COLO668 (cell line): Measurements from ENCODE around the gene FARP1.

ENCODE experiments used
- DNase-seq: peaks from one replicate; lab custom pipeline; 2025; ENCODE audit not compliant: unreplicated experiment; lab: John Stamatoyannopoulos, UW

FARP1 gene

DNA sequence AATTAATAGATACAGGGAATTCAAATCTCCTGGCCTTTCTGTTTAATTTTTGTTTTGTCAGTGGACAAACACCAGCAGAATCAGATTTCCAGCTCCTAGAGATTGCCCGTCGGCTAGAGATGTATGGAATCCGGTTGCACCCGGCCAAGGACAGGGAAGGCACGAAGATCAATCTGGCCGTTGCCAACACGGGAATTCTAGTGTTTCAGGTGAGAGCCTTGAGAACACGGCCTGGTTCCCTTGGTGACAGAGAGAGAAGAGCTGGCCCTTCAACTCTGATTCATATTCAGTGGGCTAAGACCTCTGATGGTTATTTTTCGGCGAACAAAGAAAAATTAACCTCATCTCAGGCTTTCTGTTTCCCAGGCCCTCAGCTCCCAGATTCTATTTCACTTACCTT lies 242.7 kb downstream of the FARP1 start:
- no peak for DNase-seq

GRCh38 chr13:98386637-98387036 lies 243.7 kb downstream of the FARP1 start:
- DNase-seq: peak; percentile 56

GRCh38 chr13:98389319-98389718 lies 246.4 kb downstream of the FARP1 start:
- no peak for DNase-seq

DNA sequence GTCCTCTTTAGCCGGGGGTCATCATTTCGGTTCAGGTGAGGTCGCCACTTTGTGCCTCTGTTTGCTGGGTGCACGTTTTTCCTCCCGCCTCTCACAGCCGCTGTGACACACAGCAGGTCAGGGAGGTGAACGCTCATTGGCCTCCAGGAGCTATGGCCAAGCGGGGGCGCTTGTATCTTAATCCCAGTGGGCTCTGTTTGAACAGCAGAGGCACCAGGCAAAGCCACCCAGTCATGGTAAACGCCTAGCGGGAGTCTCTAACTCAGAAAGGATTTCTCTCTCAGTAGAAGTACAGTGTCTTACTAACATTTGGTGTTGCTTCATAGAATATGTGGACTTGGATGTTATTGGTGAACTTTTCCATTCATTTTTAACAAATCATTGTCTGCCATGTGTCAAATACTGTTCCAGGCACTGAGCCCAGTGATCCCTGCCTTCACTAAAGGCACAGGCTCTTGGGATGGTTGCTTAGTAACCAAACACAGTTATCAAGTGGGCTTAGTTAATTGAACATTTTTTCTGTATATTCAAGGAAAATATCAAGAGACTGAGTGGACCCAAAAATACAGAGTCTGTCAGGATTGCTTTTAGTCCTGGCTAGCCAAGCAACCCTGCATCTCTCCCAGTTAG lies 247.3 kb downstream of the FARP1 start:
- no peak for DNase-seq

- DNase-seq: no peak
Measured at GRCh38 chr13:98393873-98394272, 251.0 kb downstream of the FARP1 start.

GRCh38 chr13:98394820-98395510 lies 252.1 kb downstream of the FARP1 start:
- no peak for DNase-seq

- DNase-seq: no peak
Measured at GRCh38 chr13:98396071-98396710, 253.3 kb downstream of the FARP1 start.

- DNase-seq: no peak
Measured at GRCh38 chr13:98397221-98397620, 254.3 kb downstream of the FARP1 start.

DNA sequence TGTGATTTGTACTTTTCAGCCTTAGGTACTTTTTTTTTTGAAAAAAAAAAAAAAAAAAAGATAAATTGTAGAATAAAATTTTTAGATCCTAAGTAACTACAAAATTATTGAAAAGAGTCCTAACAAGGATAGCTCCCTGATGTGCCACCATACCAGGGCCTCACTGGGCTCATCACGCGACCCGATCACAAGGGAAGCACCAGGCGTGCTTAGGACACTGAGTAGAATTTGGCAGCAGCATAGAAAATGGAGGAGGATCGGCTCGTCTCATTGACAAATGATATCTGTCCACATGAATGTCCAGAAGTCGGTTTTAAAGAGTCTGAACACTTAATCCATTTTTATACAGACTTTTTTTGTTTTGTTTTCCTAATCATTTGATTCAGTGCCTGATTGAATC lies 255.0 kb downstream of the FARP1 start:
- DNase-seq: no peak

DNA sequence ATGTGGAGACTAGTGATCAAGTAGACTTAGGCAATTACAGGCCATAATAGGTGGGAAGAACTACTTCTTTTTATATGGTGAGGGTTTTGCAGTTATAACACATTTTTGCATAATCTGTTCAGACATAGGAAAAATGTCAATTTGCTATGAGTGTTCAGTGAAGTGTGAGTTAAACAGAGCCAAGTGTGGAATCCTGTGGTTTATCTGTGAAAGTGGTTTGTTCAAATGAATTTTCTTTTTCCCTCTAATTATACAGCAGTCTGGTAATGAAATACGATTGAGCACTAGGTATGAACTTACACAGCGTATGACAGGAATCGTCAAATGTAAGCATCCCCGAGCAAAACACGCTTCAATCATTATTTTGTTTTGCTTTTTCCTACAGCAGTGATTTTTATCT lies 255.7 kb downstream of the FARP1 start:
- DNase-seq: no peak

DNA sequence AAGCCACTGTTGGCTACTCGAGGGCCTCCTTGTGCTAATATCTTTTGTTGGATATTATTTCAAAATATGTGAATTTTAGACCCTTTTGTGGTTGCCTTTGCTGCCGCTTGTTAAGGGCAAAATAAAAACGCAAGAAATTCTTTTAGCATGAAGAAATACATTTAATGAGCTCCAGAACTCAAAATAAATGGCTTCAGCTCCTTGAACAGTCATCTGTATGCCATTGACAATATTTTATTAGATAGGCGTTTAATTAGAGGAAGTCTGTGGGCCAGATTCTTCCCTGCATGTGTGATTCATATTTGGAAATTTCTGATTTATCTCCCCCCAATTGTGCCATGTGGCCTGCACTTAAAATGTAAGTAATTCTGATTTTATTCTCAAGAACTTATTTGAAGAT lies 256.9 kb downstream of the FARP1 start:
- no peak for DNase-seq

DNA sequence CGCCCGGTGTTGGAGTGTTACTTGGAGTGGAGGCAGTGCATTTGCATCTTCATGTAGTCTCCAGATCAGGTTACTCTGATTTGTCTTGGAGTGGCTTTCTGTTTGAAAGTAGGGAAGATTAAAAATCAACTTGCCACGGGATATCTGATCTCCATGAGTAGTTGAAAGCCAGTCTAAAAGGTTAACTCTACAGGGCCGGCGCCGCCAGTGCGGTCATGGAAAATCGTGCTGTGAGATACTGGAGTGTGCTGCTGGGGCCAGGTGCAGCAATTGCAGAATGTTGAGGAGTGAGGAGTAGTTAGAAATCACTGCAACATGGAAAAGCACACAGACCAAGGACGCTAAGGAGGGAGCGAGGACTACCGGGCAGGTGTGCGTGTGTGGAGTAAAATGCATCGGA lies 259.0 kb downstream of the FARP1 start:
- DNase-seq: no peak

- DNase-seq: no peak
Measured at GRCh38 chr13:98403076-98403475, 260.2 kb downstream of the FARP1 start.

- peak; percentile 46 for DNase-seq
Measured at GRCh38 chr13:98405107-98405571, 262.2 kb downstream of the FARP1 start.

- DNase-seq: peak; percentile 81
Measured at GRCh38 chr13:98405690-98406344, 262.9 kb downstream of the FARP1 start.

GRCh38 chr13:98406427-98406826 lies 263.5 kb downstream of the FARP1 start:
- peak; percentile 35 for DNase-seq

DNA sequence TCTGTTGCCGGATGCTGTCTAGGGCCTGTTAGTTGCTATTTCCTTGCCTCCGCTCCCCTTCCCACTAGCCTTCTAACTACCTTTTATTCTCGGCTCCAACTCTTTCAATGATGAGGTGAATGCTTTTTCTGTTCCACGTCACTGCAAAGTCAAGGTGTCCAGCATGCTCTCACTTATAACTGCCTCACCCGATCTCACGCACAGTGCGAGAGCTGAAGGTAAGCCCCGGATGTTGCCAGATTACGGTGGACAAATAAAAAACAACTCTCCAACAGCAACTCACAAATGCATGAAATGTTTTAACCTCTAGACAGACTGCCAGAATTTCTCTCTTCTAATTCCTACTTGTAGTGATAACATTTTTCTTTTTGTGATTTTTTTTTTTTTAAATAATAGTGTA lies 264.1 kb downstream of the FARP1 start:
- DNase-seq: no peak

DNA sequence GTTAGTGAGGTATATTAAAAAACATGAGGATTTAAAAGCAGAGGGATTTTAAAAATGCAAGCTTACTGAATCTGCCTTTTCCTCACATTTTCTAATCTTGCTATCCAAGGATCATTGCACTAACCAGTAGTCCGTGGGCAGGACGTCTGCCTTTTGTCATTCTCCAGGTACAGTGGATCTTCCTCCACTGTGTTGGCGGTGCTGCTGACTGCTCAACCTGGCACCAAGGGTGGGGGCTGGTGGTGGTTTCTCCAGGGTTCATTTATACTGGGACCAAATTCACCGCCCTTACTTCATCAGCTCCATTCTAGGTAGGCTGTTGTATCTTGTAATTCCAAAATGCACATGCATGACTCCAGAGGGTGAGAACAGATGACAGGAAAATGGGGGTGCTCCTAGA lies 264.7 kb downstream of the FARP1 start:
- DNase-seq: no peak

- no peak for DNase-seq
Measured at GRCh38 chr13:98409281-98409680, 266.4 kb downstream of the FARP1 start.

DNA sequence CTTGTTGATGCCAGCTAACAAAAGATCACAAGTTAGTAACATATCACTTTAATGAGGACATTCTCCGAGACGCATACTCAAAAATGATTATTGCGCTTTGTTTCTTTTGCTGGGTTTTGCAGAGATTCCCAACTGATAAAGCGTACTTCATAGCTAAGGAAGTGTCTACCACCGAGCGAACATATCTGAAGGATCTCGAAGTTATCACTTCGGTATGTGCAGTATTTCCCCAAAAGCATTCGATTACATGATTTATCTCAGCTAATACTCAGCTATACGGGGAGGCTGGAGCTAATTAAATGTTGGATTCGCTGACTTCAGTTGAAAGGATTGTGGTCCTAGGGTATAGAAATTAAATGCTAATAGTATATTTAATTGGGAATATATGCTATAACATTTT lies 267.7 kb downstream of the FARP1 start:
- DNase-seq: no peak

DNA sequence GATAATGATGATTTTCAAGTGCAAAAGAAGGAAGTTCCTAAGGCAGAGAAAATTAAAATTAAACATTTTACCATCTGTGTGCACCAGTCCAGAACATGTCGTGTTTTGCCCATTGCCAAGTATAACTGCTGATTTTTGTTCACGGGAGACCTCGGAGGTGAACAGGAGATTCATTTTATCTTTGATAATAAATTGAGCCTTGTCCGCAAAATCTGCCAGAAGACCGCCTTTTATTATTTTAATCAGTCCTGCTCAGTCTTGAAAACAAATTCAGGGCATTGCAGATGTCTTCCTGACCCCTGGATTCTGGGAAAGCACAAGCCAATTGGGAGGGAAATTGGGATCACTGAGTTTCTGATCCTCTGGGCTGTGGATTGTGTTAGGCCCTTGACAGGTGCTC lies 268.1 kb downstream of the FARP1 start:
- DNase-seq: no peak
